ENCODE measurements around the gene PHF23.
"Not testable (repeated sequence)": the region's sequence is repeated elsewhere in the genome, so short reads cannot be mapped to it uniquely, and the experiment has no call there.

PHF23 gene

GRCh38 chr17:7258731-7259554 is 19.7 kb upstream of the PHF23 start:
- DNase-seq = no peak

DNA sequence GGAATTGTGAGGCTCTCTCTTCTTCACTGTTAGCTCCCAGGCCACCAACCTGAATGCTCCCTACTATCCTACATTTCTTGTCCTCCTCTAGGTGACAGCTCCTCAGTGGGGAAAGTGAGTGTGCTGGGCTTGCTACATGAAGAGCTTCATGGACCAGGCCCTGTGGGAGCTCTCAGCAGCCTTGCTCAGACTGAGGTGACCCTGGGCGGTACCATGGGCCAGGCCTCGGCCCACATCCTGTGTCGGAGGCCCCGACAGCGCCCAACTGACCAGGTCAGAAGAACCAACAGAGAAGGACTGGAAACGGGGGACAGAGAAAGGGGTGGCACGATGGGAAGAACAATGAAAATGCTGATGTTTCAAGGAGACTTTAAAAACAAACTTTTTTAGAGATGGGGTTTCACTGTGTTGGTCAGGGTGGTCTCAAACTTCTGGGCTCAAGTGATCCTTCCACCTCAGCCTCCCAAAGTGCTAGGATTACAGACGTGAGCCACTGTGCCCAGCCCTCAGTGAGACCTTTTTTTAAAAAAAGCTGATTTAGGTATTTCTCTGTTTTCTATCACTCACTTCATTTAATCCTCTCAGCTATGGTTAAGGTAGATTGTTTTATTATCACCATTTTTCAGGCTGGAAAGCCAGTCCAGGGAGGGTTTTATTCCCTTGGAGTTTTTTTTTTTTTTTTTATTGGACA is 17.7 kb upstream of the PHF23 start:
- DNase-seq = no peak

GRCh38 chr17:7254511-7254910 is 15.3 kb upstream of the PHF23 start:
- no peak for DNase-seq

- DNase-seq = no peak
Measured at GRCh38 chr17:7253082-7253481, 13.8 kb upstream of the PHF23 start.

DNA sequence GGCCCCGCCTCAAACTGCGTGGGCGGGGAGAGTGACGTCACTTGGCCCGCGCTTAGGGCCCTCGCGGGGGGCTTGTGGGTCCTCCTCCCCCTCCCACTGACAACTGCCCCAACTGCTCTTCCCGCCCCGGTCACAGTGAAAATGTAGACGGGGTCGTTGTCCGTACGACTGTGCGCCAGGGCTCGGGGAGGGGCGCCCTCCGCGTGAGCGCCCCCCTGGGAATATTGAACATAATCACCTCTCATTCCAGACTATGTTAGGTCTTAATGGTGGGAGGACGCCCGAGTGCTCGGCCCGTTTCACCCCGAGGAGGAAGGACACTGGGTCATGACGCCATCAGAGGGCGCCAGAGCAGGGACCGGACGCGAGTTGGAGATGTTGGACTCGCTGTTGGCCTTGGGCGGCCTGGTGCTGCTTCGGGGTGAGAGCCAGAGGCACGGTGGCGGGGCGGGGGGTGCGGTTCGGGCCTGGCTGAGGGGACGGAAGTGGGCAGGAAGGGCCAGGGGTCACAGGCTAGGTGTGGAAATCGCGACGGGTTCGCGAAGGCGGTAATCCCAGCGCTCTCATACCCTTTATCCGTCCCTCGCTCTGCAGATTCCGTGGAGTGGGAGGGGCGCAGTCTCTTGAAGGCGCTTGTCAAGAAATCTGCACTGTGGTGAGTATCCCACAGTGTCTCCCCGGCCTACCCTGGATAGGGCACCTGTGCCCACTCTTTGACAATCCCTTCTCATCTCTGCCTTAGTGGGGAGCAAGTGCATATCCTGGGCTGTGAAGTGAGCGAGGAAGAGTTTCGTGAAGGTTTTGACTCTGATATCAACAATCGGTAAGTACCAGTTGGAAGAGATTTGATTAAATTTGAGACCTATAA is 13.2 kb upstream of the PHF23 start, which contains the start of gene ELP5:
ELP5 (plus strand) TSS at position 40 of the 868 bp plus-strand sequence; CDS start at position 376, 336 bp downstream.
- DNase-seq = peak; percentile 70

GRCh38 chr17:7251661-7252175 is 12.5 kb upstream of the PHF23 start, which contains the start of gene CTDNEP1:
TSS of gene CTDNEP1 (minus strand) at chr17:7251734. CDS start at chr17:7251296, 438 bp downstream.
- DNase-seq = peak; percentile 98

- no peak for DNase-seq
Measured at GRCh38 chr17:7250695-7251627, 11.7 kb upstream of the PHF23 start.

GRCh38 chr17:7249830-7250229 is 10.6 kb upstream of the PHF23 start:
- no peak for DNase-seq

- DNase-seq = no peak
Measured at GRCh38 chr17:7249214-7249613, 10.0 kb upstream of the PHF23 start.

- DNase-seq = no peak
Measured at GRCh38 chr17:7248796-7249195, 9.5 kb upstream of the PHF23 start.

DNA sequence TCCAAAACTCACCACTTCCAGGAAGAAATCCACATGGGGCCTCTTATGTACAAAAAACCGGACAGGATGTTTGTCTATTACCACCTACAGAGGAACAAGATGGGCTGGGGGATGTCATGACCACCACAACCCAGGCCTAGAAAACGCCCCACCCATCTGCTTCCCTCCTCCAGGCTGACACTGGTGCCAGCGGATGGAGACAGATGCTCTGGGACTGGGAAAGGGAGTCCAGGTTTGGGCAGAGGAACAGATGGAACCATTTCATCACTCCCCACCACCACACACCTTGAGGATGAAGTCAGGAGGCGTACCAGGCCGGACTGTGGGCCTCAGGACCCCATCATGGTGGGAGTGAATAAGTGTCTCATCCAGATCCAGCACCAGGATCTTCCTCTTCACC is 7.5 kb upstream of the PHF23 start:
- DNase-seq = no peak

- DNase-seq = not testable (repeated sequence)
Measured at GRCh38 chr17:7243838-7244237, 4.6 kb upstream of the PHF23 start.

GRCh38 chr17:7243453-7243729 is 4.1 kb upstream of the PHF23 start:
- DNase-seq = no peak

- DNase-seq = peak; percentile 85
Measured at GRCh38 chr17:7242717-7243452, 3.6 kb upstream of the PHF23 start.

DNA sequence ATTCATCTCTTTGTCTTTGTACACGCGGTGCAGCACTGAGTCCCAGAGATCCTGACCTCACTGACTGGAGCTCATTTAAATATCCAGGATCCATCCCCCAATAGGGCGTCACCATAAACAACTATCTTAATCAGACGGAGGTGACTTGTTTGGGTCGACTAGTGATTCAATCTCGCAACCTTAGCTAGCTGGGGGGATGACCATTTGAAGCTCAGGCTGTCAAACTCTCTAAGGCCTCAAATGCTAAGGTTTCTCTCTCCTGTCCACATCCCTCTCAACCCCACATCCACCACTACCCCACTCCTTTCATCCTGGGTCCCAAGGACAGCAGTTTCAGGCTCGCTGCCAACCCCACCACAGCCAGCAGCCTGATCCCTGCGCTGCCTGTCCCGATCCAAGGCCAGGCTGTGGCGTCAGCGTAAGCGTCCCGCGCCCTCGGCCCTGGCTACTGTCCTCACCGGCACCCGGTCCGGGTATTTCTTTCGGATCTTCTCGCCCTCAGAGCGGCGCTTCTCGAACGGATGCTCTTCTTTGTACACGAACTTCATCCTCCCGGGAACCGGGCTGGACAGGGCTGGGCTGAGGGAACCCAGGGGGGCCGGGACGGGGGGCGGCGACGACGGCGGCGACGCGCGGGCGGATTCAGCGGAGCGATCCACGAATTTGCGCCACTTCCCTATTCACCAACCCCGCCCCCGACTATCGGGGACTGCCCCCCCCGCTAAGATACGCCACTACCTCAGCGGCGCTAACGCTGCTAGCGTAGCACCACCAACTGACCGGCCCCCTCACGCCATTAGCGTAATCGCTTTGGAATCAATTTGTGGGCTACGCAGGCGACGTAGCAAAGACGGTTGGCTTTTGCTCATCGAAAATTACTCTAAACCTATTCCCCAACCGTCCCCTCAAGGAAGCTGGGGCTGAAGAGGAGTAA is 2.8 kb upstream of the PHF23 start, which contains the start of gene GABARAP:
GABARAP (minus strand) TSS at position 667 of the 934 bp plus-strand sequence; CDS start at position 548, 119 bp downstream.
- DNase-seq = peak; percentile 74

GRCh38 chr17:7241090-7241733 is 2.0 kb upstream of the PHF23 start:
- DNase-seq = no peak

GRCh38 chr17:7240375-7240774 is 1.1 kb upstream of the PHF23 start:
- DNase-seq = no peak

DNA sequence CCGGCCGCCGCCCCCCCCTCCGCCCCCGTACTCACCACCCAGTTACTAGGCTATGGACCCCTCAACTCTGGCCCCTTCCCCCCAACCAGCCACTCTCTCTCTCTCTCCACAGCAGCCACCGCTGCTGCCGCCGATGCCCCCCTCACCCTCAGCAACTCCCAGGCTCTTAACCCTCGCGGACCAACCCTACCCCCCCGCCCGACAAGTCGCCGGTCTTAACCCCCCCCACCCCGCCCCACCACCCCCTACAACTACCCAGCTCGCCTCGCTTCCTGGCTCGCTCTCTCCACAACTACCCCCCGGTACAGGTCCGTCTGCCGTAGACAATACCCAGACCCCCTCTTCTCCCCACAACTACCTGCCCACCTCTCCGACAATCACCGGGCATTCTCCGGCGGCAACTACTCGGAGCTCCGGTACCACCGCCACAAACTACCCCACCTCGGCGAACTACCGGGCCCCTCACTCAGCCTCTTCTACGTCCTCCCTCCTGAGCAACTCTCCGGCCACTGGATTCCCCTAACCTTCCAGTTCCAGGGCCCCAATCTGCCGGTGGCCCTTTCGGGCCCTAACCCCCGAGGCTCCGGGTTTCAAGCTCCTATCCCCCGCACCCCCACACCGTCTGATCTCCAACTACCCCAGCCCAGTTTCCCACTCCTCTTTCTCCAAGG is 702 bp downstream of the PHF23 start:
- no peak for DNase-seq

All from activated gamma-delta T cell (primary cell).